HT-29 (cell line): ENCODE data around the gene MBOAT7. TPM values are rescaled to one million over a fixed set of nuclear protein-coding genes. Genes with fewer than 3 reads are reported as not detected.
A peak's percentile ranks its signal among the peaks of the same experiment; 100 is the strongest.
"Not testable (repeated sequence)": the region's sequence is repeated elsewhere in the genome, so short reads cannot be mapped to it uniquely, and the experiment has no call there.

Source experiments
- DNase-seq: peaks from one replicate; pipeline ENCODE4 v3.0.0-alpha.2; 2015; ENCODE audit warnings: low spot score
- total RNA-seq: library from RNA; depleted of rRNA; stranded (reverse); fragments of >200 nt; shearing (Covaris generic); gene quantifications from 2 replicates; pipeline ENCODE4 v1.2.3, GENCODE V29; 2014; rRNA removed

MBOAT7 gene
- 266 and 285 TPM in 2 replicates for total RNA-seq

GRCh38 chr19:54189145-54189734 is at the start of gene MBOAT7:
Gene MBOAT7, minus strand, starts transcription at chr19:54189580. Its CDS starts 1,072 bp downstream, at chr19:54188508.
- DNase-seq, result no peak

- no peak for DNase-seq
These were observed 44.6 kb upstream of the MBOAT7 start for GRCh38 chr19:54233941-54234340.

GRCh38 chr19:54231077-54231931 is 41.9 kb upstream of the MBOAT7 start:
- peak; percentile 98 for DNase-seq

- DNase-seq, result no peak
These were observed 40.7 kb upstream of the MBOAT7 start for GRCh38 chr19:54230031-54230430.

GRCh38 chr19:54229146-54229545 is 39.8 kb upstream of the MBOAT7 start:
- no peak for DNase-seq

- DNase-seq, result not testable (repeated sequence)
These were observed 35.2 kb upstream of the MBOAT7 start for GRCh38 chr19:54224619-54225018.

GRCh38 chr19:54223937-54224281 is 34.5 kb upstream of the MBOAT7 start:
- not testable (repeated sequence) for DNase-seq

GRCh38 chr19:54223277-54223936 is 34.0 kb upstream of the MBOAT7 start:
- not testable (repeated sequence) for DNase-seq

GRCh38 chr19:54222474-54223276 is 33.3 kb upstream of the MBOAT7 start, which contains the start of gene LILRB3:
Gene LILRB3, minus strand, starts transcription at chr19:54223007. Its CDS starts 31 bp downstream, at chr19:54222976.
- not testable (repeated sequence) for DNase-seq

GRCh38 chr19:54221947-54222346 is 32.6 kb upstream of the MBOAT7 start:
- not testable (repeated sequence) for DNase-seq

- not testable (repeated sequence) for DNase-seq
These were observed 30.3 kb upstream of the MBOAT7 start for GRCh38 chr19:54219702-54220101.

GRCh38 chr19:54218960-54219661 is 29.7 kb upstream of the MBOAT7 start:
- no peak for DNase-seq

- DNase-seq, result no peak
These were observed 28.9 kb upstream of the MBOAT7 start for GRCh38 chr19:54218259-54218658.

GRCh38 chr19:54217517-54218247 is 28.3 kb upstream of the MBOAT7 start:
- DNase-seq, result not testable (repeated sequence)

- no peak for DNase-seq
These were observed 27.5 kb upstream of the MBOAT7 start for GRCh38 chr19:54216869-54217268.

- DNase-seq, result not testable (repeated sequence)
These were observed 25.4 kb upstream of the MBOAT7 start for GRCh38 chr19:54214734-54215133.

- DNase-seq, result not testable (repeated sequence)
These were observed 24.8 kb upstream of the MBOAT7 start for GRCh38 chr19:54214217-54214616.

- no peak for DNase-seq
These were observed 21.9 kb upstream of the MBOAT7 start for GRCh38 chr19:54211235-54211634.

GRCh38 chr19:54209811-54210494 is 20.6 kb upstream of the MBOAT7 start:
- DNase-seq, result peak; percentile 100
